Right lobe of liver (tissue), 4 donors: ENCODE data around the gene AK3.
"Not testable (repeated sequence)": the region's sequence is repeated elsewhere in the genome, so short reads cannot be mapped to it uniquely, and the experiment has no call there.

Source experiments
- CTCF ChIP-seq, 4 donors: fragments of 200-600 bp in 3 of 4; fragments of 450-650 bp in 1 of 4; IDR thresholded peaks; one replicate each; pipeline versions ENCODE4 v1.5.1 to v1.8.0; 2016 to 2022; ENCODE audit warnings: antibody characterized with exemption in 4 of 4, mild to moderate bottlenecking in 2 of 4
- POLR2A ChIP-seq: fragments of 450-650 bp; IDR thresholded peaks from one replicate; pipeline ENCODE4 v1.6.1; 2017; ENCODE audit warnings: antibody characterized with exemption, mild to moderate bottlenecking
- donor health status: DM: no; HTN: no; CAD: no.
- donor health status: DM: no; HTN: no; CAD: no.
- donor health status: DM: no; HTN: yes; CAD: no.

DNA sequence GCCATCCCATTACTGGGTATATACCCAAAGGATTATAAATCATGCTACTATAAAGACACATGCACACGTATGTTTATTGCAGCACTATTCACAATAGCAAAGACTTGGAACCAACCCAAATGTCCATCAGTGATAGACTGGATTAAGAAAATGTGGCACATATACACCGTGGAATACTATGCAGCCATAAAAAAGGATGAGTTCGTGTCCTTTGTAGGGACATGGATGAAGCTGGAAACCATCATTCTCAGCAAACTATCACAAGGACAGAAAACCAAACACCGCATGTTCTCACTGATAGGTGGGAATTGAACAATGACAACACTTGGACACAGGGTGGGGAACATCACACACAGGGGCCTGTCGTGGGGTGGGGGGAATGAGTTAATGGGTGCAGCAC is 80.3 kb downstream of the AK3 start:
- not testable (repeated sequence) for TF ChIP-seq CTCF (IDR thresholded peaks at IDR 0.05); POLR2A
